Breast epithelium (tissue), 4 donors: ENCODE results near the gene TMCO6. TPM values are rescaled to one million over a fixed set of nuclear protein-coding genes. Genes with fewer than 3 reads are reported as not detected.

Source experiments
- DNase-seq, 2 donors: peaks; one replicate each; pipeline ENCODE4 v3.0.0-alpha.2; 2019; ENCODE audit warnings: low spot score in 2 of 2
- H3K27ac ChIP-seq, 2 donors: fragments of 200-600 bp; sonication (generic) in 1 of 2; one replicate each; pipeline ENCODE4 v1.5.1; 2016 to 2019; ENCODE audit warnings: mild to moderate bottlenecking in 1 of 2
- H3K27me3 ChIP-seq, 2 donors: fragments of 200-600 bp; sonication (generic) in 1 of 2; one replicate each; pipeline versions ENCODE4 v1.5.1 to v1.6.0; 2017 to 2019; ENCODE audit warnings: control low read depth in 1 of 2, mild to moderate bottlenecking in 1 of 2
- H3K36me3 ChIP-seq: fragments of 200-600 bp; one replicate; pipeline ENCODE4 v1.5.1; 2019
- H3K4me1 ChIP-seq, 2 donors: fragments of 200-600 bp; sonication (generic); one replicate each; pipeline ENCODE4 v1.5.1; 2016 to 2019; ENCODE audit warnings: control low read depth in 1 of 2
- H3K4me3 ChIP-seq, 3 donors: fragments of 200-600 bp; sonication (generic); 1 replicate in 2 of 3; 2 replicates in 1 of 3; pipeline ENCODE4 v1.5.1; 2016 to 2019; ENCODE audit warnings: mild to moderate bottlenecking in 3 of 3, moderate library complexity in 2 of 3
- H3K9me3 ChIP-seq, 2 donors: fragments of 200-600 bp; sonication (generic) in 1 of 2; one replicate each; pipeline ENCODE4 v1.5.1; 2016 to 2019; ENCODE audit warnings: control low read depth in 1 of 2
- CTCF ChIP-seq, 3 donors: fragments of 450-650 bp; IDR thresholded peaks; one replicate each; pipeline ENCODE4 v1.5.1; 2016 to 2017; ENCODE audit warnings: antibody characterized with exemption in 3 of 3, mild to moderate bottlenecking in 3 of 3, moderate library complexity in 3 of 3
- POLR2A ChIP-seq: fragments of 450-650 bp; IDR thresholded peaks from one replicate; pipeline ENCODE4 v1.6.1; 2016; ENCODE audit warnings: antibody characterized with exemption, mild to moderate bottlenecking, moderate library complexity
- POLR2AphosphoS5 ChIP-seq, 3 donors: sonication (generic); formaldehyde crosslinking; IDR thresholded peaks; one replicate each; pipeline ENCODE4 v1.6.1; 2017; ENCODE audit warnings: antibody characterized with exemption in 3 of 3
- intact Hi-C: fragments of 100-400 bp; cut with DNase I; formaldehyde crosslinking; loops from one replicate; pipeline ENCODE4 v1.15.1; 2023; ENCODE audit warnings: low total_unique reads
- total RNA-seq, 3 donors: library from RNA; depleted of rRNA; stranded (reverse); fragments of >200 nt; gene quantifications; one replicate each; pipeline ENCODE4 v1.1.0, GENCODE V29; 2016

TMCO6 gene
- total RNA-seq, 3 donors from 2014 or later = 23.0 to 45.4 (median 34.1) TPM

DNA sequence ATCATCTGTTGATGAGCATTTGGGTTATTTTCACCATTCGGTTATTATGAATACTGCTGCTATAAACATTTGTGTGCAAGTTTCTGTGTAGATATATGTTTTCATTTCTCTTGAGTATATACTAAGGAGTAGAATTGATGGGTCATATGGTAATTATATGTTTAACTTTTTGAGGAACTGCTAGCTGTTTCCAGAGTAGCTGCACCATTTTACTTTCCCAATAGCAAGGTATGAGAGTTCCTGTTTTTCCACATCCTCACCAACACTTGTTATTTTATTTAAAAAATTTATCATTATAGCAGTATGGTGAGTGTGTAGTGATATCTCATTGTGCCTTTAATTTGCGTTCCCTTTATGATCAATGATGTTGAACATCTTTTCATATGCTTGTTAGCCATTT is 35.5 kb upstream of the TMCO6 start:
- no peaks in the 10 kb centered on the region for H3K9me3 ChIP-seq
- TF ChIP-seq POLR2AphosphoS5 (IDR thresholded peaks at IDR 0.05) (no peak), CTCF (IDR thresholded peaks at IDR 0.05) (no peak)
- H3K27ac ChIP-seq = no peak overlapping the region
- no peak overlapping the region for H3K4me3 ChIP-seq
- no peaks in the 10 kb centered on the region for H3K27me3 ChIP-seq
- no peak for DNase-seq
- H3K36me3 ChIP-seq = no peaks in the 10 kb centered on the region
- intact Hi-C loops = no loop called here
- H3K4me1 ChIP-seq = no peaks in the 10 kb centered on the region

GRCh38 chr5:140605879-140606278 is 33.4 kb upstream of the TMCO6 start:
- intact Hi-C loops = no loop called here

DNA sequence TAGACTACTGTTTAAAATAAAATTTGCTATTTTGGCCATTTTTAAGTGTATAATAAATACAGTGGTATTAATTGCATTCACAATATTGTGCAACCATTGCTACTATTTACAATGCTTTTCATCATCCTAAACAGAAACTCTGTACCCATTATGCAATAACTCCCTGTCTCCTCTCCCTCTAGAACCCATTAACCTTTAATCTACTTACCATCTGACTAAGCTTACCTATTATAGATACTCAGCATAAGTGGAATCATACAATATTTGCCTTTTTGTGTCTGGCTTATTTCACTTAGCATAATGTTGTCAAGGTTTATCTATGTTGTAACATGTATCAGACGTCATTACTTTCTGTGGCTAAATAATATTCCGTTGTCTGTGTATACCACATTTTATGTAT is 32.2 kb upstream of the TMCO6 start:
- intact Hi-C loops = no loop called here
- H3K4me1 ChIP-seq = no peaks in the 10 kb centered on the region
- no peaks in the 10 kb centered on the region for H3K36me3 ChIP-seq
- H3K4me3 ChIP-seq = no peak overlapping the region
- no peaks in the 10 kb centered on the region for H3K27me3 ChIP-seq
- no peak for DNase-seq
- no peaks in the 10 kb centered on the region for H3K9me3 ChIP-seq
- H3K27ac ChIP-seq = no peak overlapping the region
- TF ChIP-seq POLR2A (no peak), POLR2AphosphoS5 (IDR thresholded peaks at IDR 0.05) (no peak), CTCF (IDR thresholded peaks at IDR 0.05) (no peak)

More at GRCh38 chr5:140605879-140606278, 33.4 kb upstream of the TMCO6 start:
- Histone ChIP-seq H3K36me3 (no peaks in the 10 kb centered on the region), H3K4me3 (no peak overlapping the region), H3K9me3 (no peaks in the 10 kb centered on the region), H3K4me1 (no peaks in the 10 kb centered on the region), H3K27ac (no peak overlapping the region), H3K27me3 (no peaks in the 10 kb centered on the region)
- no peak for TF ChIP-seq CTCF (IDR thresholded peaks at IDR 0.05)
- no peak for TF ChIP-seq POLR2A
- TF ChIP-seq POLR2AphosphoS5 (IDR thresholded peaks at IDR 0.05) = no peak
- DNase-seq = no peak

- TF ChIP-seq CTCF (IDR thresholded peaks at IDR 0.05) (no peak), POLR2AphosphoS5 (IDR thresholded peaks at IDR 0.05) (no peak), POLR2A (no peak)
- H3K4me1 ChIP-seq = no peaks in the 10 kb centered on the region
- intact Hi-C loops = no loop called here
- DNase-seq = no peak
- H3K27me3 ChIP-seq = no peaks in the 10 kb centered on the region
- no peaks in the 10 kb centered on the region for H3K36me3 ChIP-seq
- H3K27ac ChIP-seq = peak overlapping the region; percentile 50 to 66
- no peak overlapping the region for H3K4me3 ChIP-seq
- no peaks in the 10 kb centered on the region for H3K9me3 ChIP-seq
Observed at GRCh38 chr5:140608722-140609121, 30.5 kb upstream of the TMCO6 start.

DNA sequence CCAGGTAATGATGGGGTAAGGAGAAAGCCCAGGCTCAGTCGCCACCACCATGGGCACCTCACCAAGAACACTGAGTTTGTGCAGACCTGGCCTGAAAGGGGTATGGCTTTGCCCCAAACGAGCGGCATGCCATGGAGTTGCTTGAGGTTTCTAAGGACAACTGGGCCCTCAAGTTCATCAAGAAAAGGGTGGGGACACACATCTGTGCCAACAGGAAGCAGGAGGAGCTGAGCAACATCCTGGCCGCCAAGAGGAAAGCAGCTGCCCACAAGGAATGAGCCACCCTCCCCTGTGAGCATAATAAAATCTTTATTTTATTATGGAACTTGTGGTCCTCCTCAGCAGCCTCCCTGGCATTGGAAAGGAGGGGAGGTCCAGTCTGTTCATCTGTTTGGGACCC is 30.1 kb upstream of the TMCO6 start:
- Histone ChIP-seq H3K9me3 (no peaks in the 10 kb centered on the region), H3K36me3 (no peaks in the 10 kb centered on the region), H3K27ac (peak overlapping the region; percentile 50 to 66), H3K4me1 (no peaks in the 10 kb centered on the region), H3K4me3 (no peak overlapping the region), H3K27me3 (no peaks in the 10 kb centered on the region)
- TF ChIP-seq CTCF (IDR thresholded peaks at IDR 0.05) (no peak), POLR2AphosphoS5 (IDR thresholded peaks at IDR 0.05) (peak in 2 of 3 donors; percentile 30 to 41), POLR2A (no peak)
- peak in 1 of 2 donors; percentile 65 for DNase-seq
- intact Hi-C loops = no loop called here
